Skeletal muscle cell (primary cell): ENCODE data around the gene ACADVL.

Experiments
- DNase-seq: peaks from one replicate; pipeline ENCODE4 v3.0.0-alpha.2; 2010; ENCODE audit warnings: low read depth
- H3K4me3 ChIP-seq: 2 replicates; pipeline ENCODE4 v1.5.1; 2011; ENCODE audit warnings: low read depth, mild to moderate bottlenecking, control low read depth, low read length, moderate library complexity

The ACADVL gene

GRCh38 chr17:7190276-7190917 lies 29.3 kb upstream of the ACADVL start:
- DNase-seq, result no peak
- no peak overlapping the region for H3K4me3 ChIP-seq

GRCh38 chr17:7191069-7191468 lies 28.7 kb upstream of the ACADVL start:
- H3K4me3 ChIP-seq, result no peak overlapping the region
- no peak for DNase-seq

DNA sequence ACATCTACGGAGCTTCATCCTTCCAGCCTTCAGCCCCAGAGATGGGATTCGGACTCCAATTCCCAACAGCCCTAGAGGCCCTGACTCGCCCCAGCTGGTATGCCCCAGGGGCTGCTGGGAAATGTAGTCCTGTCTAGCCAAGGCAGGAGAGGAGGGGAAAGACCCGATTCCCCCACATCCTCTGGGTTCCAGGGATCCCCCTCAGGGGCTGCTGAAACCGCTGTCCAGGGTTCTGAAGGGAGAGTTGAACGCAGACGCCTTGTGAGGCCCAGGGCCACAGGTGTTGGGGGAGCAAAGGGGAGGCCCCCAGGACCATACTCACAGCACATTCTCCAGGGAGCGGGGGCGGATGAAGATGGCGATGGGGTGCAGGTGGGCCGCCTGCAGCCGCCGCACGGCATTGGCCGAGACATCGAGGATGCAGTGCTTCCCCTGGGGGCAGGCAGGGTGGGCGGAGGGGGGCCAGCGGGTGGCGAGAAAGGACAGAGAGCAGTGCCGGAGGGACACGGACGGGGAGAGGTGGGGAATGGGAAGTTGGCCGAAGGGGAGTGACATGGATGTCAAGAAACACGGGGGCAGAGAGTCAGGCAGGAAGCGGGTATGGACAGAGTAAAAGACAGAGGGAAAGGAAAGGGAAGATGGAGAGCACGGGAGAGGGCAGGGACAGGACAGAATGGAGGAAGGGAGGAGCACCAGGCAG lies 28.0 kb upstream of the ACADVL start:
- no peak for DNase-seq

DNA sequence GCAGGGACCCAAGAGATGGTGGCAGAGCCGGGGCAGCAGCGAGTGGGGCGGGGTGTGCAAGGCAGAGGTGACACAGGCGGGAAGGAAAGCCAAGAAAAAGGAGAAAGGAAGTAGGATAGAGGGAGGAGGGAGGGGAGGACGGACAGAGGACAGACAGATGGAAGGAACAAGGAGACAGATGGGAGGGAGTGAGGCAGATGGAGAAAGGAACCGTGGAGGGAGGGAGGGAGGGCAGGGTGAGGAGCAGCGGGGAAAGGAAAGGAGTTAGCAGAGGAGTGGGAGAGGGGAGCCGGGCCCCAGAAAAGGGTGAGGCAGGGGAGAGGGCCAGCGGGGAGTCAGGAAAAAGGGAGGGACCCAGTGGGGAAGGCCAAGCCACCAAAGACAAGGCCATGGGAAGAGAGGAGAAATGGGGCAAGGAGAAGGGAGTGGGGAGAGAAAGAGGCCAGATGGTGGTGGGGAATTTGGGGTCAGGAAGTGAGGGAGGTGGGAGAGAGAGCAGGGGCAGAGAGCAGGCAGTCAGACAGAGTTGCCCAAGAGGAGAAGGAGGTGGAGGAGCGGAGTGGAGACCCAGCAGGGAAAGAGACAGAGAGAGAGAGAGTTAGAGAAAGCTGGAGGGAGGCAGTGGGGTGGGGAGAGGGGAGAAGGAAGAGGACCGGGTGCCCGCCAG lies 27.3 kb upstream of the ACADVL start:
- DNase-seq, result no peak

More for the DNA sequence above, 28.0 kb upstream of the ACADVL start:
- no peak overlapping the region for H3K4me3 ChIP-seq

DNA sequence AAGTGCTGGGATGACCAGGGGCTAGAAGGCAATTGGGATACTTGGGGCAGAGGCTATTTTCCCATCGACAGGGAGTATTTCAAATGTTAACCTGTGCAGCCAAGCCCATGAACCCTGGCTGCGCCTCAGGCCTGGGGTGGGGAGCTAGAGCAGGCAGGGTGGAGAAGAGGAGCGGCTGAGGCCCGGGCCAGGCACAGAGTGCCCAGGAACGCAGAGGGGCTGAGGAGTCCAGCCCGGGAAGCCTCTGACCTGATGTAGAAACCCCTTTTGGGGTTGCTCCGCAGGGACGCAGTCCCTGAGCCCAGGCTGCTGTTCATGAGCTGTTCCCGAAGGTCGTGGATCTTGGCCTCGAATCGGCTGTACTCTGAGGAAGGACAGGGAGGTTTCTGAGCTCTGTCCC lies 23.8 kb upstream of the ACADVL start:
- H3K4me3 ChIP-seq, result no peak overlapping the region
- DNase-seq, result no peak

More for the DNA sequence above, 27.3 kb upstream of the ACADVL start:
- H3K4me3 ChIP-seq, result no peak overlapping the region

- DNase-seq, result no peak
Measured at GRCh38 chr17:7196651-7197401, 22.9 kb upstream of the ACADVL start.

GRCh38 chr17:7203391-7203790 lies 16.3 kb upstream of the ACADVL start:
- no peak for DNase-seq
- no peak overlapping the region for H3K4me3 ChIP-seq

More at GRCh38 chr17:7196651-7197401, 22.9 kb upstream of the ACADVL start:
- H3K4me3 ChIP-seq, result no peak overlapping the region

DNA sequence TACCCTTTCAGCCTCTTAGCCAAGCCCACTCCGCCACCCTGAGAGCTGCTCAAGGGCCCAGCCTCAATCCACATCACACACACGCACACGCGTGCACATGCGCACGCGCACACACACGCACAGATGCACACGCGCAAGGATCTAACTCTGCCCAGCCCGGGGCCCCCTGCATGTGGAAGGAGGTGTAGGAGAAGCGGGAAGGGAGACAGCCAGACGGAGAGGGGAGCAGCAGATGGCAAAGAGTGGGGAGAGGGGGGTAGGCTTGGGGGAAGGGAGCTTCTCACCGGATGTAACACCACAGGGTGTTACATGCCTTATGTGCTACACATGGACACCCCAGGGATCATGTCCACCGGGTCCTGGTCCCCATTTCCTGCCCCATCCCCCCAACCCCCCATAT lies 15.4 kb upstream of the ACADVL start:
- H3K4me3 ChIP-seq, result peak overlapping the region; percentile 47
- DNase-seq, result no peak

- peak overlapping the region; percentile 47 for H3K4me3 ChIP-seq
- DNase-seq, result peak; percentile 62
Measured at GRCh38 chr17:7204828-7205461, 14.8 kb upstream of the ACADVL start.

- no peak for DNase-seq
- peak overlapping the region; percentile 47 for H3K4me3 ChIP-seq
Measured at GRCh38 chr17:7205561-7205960, 14.2 kb upstream of the ACADVL start.

DNA sequence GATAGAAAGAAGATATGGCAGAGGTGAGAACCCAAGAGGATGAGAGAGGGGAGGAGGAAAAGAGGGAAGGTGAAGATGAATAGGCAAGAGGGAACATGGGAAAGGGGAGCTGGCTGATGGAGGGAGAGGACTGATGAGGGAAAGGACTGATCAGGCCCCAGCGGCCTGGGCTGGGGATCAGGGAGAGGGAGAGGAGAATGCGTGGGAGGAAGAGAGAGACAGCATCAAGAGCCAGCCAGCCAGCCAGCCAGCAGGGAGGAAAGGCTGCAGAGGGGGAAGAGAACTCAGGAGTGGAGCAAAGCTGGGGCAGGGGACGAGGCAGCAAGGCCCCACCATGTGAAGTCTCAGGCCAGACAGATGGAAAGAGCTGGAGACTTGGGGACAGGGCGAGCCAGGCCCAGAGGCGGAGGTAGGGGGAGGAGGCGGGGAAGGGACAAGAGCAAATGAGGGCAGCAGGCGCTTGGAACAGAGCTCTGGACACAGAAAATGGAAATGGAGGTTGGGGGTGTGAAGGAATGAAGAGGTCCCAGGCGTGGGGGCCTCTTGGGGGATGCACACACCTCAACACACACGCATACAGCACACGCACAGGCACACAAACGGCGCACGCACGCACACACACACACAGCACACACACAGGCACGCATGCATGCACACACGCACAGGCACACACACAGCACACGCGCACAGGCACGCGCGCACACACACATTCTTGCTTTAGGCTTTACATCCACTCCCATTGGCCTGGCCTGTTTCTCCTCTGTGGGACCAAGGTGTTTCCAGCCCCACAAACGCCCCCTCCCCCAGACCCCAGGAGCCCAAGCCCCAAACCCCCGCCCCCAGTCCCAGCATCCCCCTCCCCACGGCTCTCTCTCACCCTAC lies 12.4 kb upstream of the ACADVL start:
- peak overlapping the region; percentile 9 for H3K4me3 ChIP-seq
- no peak for DNase-seq

DNA sequence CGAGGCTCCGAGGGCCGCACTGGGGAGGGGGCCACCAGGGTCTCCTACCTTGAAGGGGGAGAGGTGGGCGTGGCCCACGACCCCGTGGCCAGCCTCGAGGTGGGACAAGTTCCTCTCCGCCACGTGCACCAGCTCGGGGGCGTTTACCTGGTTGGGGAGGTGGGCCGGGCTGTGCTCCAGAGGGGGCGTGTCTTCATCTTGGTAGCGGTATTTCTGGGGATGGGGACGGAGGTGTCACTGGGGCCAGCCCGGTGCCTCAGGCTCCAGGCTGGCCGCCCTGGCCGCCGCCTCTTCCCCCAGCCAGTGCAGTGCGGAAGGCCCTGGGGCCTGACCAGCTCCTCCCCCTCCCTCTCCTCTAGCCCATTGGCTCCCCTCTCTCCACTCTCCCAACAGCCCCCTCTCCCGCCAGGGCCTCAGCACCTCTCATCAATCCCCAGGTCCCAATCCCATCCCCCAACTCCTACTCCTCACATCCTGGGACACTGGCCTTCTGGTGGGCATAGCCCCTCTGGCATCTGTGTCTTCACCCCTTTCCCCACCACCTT lies 11.6 kb upstream of the ACADVL start:
- H3K4me3 ChIP-seq, result no peak overlapping the region
- no peak for DNase-seq

DNA sequence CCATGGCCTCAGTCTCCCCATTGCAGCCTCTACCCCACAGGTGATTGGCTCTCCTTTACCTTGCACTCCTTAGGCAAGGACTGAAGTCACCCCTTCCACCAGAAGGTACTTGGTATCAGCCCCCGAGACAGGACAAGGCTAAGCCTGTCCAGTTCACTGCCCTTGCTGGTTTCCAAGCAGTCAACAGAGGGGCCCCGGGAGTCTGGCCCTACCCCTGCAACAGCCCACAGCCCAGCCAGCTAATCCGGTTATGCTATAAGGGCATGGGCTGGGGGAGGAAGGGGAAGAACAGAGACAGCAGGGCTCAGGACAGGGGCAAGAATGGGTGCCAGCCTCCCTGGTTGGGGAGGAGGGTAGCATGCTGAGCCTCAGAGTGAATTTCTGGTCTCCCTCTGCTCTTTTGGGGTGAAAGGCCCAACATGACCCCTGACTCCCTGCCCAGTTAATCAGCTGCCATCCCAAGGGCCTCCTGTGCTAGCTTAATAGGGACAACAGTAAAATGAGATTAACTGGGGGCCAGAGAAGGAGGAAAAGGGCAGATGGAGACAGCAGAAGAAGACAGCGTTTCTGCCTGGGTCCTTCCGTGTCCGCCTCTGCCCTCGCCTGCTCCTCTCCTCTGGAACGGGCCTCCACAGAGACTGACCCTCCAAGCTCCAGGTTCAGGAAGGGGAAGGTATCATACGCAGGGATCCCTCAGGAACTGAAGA lies 10.8 kb upstream of the ACADVL start:
- DNase-seq, result no peak
- H3K4me3 ChIP-seq, result no peak overlapping the region

GRCh38 chr17:7211491-7212273 lies 8.1 kb upstream of the ACADVL start:
- no peak for DNase-seq
- H3K4me3 ChIP-seq, result peak overlapping the region; percentile 31

- no peak for DNase-seq
Measured at GRCh38 chr17:7213895-7214299, 5.8 kb upstream of the ACADVL start.

DNA sequence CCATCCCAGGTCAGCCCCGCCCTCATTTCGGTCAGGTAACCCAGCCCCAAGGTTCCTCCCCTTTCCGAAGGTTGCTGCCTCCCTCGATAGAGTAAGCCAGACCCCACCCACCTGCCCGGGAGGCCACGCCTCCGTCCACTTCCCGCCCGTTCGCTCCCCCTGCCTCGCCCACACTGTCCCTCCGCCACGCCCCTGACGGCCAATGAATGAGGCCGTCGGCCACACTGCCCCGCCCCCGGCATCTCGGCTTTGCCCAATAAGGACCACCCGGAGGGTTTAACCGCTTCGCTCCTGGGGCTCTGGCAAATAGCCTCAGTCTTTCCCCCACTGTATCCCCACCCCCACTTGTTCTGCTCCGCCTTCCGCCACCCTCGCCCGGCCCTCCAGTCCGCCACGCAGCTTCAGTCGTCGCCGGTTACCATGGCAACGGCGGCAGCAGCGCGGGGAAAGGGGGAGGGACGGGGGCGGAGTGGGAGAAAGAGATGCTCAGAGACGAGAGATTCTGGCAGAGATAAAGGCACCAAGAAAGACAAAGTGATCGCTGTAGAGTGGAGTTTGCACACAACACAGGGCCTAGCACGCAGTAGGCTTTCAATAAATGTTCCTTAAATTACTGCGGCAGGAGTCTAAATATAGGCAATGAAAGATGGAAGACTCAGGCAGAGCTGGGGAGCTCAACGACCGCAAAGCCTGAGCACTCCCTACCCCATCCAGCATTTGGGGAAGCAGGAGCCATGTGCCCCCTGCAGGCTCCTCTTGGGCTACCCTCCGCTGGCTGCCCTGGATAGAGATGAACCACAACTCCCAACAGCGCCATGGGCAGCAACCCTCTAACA lies 5.2 kb upstream of the ACADVL start:
- peak; percentile 89 for DNase-seq
- H3K4me3 ChIP-seq, result peak overlapping the region; percentile 73

More at GRCh38 chr17:7213895-7214299, 5.8 kb upstream of the ACADVL start:
- peak overlapping the region; percentile 73 for H3K4me3 ChIP-seq
